SK-N-MC (cell line): Measurements from ENCODE around the gene IFI27L2.

Source experiments
- EZH2 ChIP-seq: fragments of 200-600 bp; sonication (generic); IDR thresholded peaks from one replicate; pipeline ENCODE4 v1.6.1; 2017; ENCODE audit warnings: antibody characterized with exemption
- FOXP2 ChIP-seq: optimal IDR thresholded peaks from 2 replicates; pipeline ENCODE3; 2011; ENCODE audit warnings: mild to moderate bottlenecking, moderate library complexity; ENCODE audit not compliant: insufficient read depth; ENCODE audit errors: extremely low read length, control extremely low read depth

DNA sequence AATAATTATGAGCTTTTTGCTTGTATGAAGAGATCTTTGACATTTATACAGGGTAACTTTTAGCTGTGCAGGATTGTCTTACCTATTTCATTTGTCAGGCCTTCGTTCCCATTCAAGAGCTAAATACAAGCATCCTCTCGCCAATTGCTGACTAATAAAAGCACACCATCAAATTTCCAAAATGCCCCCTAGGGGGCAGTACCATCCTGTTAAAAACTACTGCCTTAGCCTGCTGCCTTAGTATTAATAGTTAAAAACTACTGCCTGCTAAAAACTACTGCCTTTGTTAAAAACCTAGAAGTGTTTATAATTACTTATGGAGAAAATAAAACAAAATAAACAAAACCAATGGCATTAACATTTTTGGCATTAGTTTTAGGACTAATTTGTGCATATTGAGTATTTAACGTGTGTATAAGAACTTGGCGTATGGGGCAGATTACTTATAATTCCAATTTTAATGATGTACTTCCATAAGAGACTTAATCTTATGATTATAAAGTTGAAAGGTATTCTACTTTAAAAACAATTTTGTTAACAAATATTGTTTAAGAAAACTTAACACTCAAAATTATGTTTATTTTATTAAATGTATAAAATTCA, 3.0 kb upstream of the IFI27L2 start:
- TF ChIP-seq EZH2 (no peak), FOXP2 (no peak)
